Activated CD4-positive, alpha-beta T cell treated with anti-CD3 and anti-CD28 coated beads, Interleukin-2, amount 50 U/mL, for 4 hours (primary cell): ENCODE data around the gene TSHZ3.

Experiments used
- DNase-seq, 2 experiments: peaks; one replicate each; pipeline ENCODE4 v3.0.0-alpha.2; 2020

TSHZ3 gene, protein sequence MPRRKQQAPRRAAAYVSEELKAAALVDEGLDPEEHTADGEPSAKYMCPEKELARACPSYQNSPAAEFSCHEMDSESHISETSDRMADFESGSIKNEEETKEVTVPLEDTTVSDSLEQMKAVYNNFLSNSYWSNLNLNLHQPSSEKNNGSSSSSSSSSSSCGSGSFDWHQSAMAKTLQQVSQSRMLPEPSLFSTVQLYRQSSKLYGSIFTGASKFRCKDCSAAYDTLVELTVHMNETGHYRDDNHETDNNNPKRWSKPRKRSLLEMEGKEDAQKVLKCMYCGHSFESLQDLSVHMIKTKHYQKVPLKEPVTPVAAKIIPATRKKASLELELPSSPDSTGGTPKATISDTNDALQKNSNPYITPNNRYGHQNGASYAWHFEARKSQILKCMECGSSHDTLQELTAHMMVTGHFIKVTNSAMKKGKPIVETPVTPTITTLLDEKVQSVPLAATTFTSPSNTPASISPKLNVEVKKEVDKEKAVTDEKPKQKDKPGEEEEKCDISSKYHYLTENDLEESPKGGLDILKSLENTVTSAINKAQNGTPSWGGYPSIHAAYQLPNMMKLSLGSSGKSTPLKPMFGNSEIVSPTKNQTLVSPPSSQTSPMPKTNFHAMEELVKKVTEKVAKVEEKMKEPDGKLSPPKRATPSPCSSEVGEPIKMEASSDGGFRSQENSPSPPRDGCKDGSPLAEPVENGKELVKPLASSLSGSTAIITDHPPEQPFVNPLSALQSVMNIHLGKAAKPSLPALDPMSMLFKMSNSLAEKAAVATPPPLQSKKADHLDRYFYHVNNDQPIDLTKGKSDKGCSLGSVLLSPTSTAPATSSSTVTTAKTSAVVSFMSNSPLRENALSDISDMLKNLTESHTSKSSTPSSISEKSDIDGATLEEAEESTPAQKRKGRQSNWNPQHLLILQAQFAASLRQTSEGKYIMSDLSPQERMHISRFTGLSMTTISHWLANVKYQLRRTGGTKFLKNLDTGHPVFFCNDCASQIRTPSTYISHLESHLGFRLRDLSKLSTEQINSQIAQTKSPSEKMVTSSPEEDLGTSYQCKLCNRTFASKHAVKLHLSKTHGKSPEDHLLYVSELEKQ

DNA sequence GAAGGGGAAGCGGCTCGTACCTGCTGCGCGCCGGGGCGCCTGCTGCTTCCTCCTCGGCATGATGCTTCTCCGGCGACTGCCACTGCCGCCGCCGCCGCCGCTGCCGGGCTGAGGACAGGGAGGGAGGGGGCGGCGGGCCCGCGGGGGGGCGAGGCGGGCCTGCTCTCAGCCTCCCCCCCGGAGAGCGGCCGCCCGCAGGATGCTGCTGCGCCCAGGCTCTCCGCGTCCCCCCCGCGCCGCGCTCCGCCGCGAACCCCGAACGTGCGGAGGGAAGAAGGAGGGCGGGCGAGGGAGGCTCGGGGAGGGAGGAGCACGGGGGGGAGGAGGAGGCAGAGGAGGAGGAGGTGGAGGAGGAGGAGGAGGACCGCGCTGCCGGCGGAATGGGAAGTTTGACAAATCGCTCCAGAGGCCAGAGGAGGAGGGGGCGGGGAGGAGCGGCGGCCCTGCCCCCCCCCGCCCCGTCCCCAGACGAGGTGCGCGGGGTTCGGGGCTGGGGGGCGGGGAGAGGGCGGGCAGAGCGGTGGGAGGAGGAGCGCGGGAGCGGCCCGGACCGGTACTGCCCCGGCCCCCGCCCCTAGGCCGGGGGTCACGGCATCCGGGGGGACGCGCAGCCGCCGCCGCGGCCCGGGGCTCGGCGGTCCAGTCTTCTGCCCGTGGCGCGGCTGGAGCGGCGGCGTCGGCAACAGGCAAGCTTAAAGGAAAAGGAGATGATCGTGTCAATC lies at the start of gene TSHZ3:
TSS of gene TSHZ3 (minus strand) at position 277 of the 722 bp plus-strand sequence. CDS start at position 60, 217 bp downstream.
- peak; percentile 49 to 64 for DNase-seq

DNA sequence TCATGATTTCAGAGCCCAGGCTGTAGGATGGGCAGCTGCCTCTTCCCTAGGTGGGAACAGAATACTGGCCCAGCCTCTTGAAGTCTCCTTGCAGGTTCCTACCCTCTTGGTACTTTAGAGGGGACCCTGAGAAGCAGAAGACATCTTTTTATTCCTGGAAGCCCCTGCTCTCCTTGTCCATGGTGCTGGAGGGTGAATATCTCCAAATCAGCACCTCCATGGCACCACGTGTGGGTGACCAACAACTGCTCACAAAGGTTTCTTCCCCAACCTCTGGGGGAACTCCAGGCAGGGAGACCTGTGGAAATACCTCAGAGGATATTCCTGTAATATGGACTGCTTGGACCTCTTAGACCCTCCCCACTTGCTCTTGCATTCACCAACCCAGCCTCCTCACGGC lies 48.1 kb upstream of the TSHZ3 start:
- DNase-seq, result no peak

DNA sequence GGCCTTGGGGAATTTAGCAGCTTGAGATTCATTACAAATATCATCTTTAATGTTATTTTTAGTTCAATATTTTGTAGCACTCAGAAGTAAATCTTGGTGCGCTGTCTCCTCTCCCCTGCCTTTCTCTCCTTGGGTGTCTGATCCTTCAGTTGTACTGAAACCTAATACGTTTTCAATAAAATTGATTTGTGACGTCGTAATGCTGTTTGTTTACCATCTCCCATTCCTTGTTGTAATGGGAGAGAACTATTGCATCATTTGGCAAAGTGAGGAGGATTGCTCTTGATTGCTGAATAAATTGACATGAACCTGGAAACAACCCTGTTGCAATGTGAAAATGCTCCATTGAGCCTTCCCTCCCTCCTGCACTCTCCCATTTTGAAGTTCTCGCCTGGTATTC lies 43.2 kb upstream of the TSHZ3 start:
- DNase-seq, result no peak

DNA sequence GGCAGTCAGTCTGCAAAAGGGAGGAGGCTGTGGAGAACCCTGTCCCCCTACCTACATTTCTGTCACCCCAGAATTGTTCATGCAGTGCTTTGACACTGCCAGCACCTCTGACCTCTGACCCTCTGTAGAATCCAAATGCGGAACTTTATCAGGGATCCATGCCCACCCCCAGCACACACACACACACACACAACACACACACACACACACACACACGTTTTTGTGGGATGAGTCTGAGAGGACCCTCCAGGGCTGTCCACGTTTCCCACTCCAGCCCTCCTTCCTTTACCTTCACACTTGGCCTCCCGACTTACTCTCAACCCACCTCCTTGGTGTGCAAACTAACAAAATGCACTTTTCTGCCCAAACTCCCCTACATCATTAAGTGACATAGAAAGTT lies 42.3 kb upstream of the TSHZ3 start:
- DNase-seq, result no peak

DNA sequence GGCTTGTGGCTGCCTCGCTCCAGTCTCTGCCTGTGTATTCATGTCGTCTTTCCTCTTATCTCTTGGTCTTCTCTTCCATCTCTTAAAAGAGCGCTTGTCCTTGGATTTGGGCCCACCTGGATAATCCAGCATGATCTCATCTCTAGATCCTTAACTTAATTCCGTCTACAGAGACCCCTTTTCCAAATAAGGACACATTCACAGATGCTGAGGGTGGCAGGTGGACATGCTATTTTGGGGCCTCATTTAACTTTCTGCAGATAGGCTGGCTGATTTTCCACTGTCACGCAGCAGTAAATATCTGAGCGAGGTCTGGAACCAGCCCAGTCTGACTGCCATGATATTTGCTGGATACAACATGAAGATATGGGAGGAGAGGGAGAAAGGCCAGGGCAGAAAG lies 41.5 kb upstream of the TSHZ3 start:
- no peak for DNase-seq

DNA sequence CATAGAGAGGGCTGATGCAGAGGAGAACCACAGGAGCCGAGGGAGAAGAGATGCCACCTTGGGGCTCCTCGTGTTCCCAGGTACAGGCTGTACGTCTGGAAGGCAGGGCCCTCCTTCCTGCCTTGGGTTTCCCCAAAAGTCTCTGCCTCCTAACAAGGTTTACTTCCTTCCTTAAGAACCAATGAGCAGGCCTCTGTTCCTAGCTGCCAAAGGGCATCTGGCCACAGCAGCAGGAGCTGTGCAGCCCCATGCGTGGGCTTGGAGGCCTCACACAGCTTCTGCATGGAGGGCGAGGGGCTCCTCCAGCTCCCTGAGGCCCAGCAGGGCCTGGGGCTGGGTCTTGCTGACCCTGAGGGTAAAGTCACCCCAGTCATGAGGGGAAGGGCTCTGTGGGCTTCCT lies 40.6 kb upstream of the TSHZ3 start:
- no peak for DNase-seq

DNA sequence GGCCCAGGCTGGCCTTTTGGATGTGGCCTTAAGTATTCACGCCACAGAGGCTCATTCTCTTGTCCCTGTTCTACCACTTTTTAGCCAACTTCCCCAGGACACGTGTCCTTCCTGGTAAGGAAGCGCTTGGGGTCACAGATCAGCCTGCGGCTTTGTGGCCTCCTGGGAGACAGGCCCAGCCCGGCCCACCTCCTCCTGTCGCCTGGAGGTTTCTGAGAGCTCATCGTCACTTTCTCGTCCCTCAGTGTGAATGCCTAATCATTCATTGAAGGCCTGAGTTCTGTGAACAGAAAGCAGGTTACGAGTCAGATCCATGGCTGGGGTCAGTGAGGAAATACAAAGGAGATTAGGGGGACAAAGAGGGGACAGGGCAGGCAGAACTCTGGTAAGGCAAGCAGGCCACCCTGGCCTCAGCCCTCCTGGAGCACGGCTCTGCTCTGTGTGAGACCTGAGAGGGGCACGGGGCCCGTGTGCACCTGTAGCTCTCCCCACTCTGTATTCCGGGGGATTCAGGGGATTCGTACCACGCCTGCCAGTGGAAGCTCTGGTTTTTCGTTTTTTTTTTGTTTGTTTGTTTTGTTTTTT lies 38.6 kb upstream of the TSHZ3 start:
- DNase-seq, result no peak

GRCh38 chr19:31386806-31387205 lies 37.6 kb upstream of the TSHZ3 start:
- DNase-seq, result no peak

DNA sequence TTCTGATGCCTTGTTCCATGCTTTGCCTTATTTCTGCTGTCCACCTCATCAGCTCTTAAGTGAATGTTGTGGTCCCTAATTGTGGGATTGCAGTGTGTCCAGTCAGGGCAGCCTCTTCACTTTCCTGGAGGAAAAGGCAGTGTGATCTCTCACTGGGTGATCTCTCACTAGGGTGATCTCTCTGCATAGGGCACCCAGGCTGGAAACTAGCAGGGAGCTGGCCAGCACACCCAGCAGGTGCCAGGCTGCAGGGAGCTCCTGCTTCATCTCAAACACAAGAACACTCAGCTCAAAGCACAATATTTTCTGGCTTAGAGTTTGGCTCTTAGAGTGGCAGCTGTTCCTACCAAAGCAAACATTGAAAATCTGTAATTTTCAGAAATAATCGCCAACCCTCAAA lies 36.5 kb upstream of the TSHZ3 start:
- DNase-seq, result no peak

DNA sequence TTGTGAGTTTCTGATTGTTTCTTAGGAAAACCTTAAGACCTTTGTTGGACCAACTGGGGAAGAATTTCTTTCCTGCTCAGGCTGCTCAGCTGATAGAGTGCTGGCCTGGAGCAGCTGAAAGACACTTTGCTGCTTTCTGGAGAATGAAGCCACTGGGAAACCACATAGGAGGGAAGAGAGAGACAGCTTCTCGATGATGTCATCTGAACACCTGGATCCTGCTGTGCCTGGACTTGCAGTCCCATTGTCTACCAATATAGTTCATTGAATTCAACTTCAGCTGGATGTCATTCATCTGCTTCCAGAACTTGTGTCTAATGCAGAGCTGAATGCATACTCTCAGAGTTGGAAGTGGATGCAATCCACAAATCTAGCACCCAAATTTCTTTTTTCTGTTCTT lies 34.3 kb upstream of the TSHZ3 start:
- no peak for DNase-seq

DNA sequence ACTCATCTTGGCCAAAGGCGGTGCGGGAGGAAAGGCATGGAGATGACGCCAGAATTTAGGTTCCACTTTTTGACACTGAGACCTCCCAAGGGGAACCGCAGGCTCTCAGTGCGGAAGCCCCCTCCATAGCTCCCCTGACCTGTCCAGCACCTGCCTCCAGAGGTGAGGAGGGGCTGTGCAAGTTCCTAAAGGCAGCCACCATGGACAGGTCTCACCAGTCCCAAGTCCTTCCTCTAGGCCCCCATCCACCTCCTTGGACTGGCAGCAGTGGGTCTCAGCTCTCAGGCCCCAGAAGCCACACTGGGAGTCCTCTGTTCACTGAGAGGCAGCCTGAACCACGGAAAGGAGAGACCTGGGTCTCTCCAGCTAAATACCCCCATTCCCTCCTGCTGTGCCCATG lies 31.6 kb upstream of the TSHZ3 start:
- no peak for DNase-seq

GRCh38 chr19:31378404-31378803 lies 29.2 kb upstream of the TSHZ3 start:
- no peak for DNase-seq

DNA sequence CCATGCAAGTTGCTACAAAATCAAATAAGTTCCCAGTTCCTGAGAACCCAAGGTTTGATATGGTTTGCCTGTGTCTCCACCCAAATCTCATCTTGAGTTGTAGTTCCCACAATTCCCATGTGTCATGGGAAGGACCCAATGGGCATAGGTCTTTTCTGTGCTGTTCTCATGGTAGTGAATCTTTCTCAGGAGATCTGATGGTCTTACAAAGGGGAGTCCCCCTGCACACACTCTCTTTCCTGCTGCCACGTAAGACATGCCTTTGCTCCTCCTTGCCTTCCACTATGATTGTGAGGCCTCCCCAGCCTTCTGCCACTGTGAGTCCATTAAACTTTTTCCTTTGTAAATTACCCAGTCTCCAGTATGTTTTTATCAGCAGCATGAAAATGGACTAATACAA lies 28.5 kb upstream of the TSHZ3 start:
- no peak for DNase-seq

GRCh38 chr19:31372246-31372781 lies 23.1 kb upstream of the TSHZ3 start:
- no peak for DNase-seq

DNA sequence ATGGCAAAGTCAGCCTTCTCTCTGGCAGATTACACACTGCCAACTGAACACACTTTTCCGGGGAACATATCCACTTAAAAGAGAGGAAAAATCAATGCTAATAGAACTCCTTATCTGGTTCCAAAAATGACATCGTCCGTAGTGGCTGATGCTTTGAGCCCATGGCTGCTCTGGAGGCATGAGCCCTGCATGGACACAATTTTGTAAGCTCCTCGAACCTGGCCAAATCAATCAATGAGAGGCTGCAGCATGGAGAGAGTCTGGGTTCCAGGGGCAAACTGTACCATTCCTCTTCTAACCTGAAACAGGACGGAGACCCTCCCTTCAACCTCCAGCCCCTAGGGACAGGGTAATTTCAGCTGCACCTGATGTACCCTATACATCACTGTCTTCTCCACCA lies 21.0 kb upstream of the TSHZ3 start:
- DNase-seq, result no peak

DNA sequence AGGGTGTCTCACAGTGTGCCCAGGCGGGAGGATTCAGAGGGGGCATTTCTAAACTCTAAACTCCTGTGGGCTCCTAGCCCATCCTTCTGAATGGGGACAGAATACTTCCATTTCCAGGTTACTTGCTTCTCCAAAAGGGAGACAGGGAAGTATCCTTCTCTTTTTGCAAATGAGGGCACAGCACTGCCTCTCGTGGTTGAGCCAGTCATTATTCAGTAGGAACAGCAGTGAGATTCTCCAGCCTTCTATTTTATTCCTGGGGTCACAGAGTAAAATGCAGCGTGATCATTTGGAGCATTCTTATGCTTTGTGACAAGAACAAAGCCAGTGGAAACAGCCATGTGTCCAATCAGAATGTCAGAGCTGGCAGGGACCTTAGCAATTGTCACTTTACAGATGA lies 15.7 kb upstream of the TSHZ3 start:
- no peak for DNase-seq

DNA sequence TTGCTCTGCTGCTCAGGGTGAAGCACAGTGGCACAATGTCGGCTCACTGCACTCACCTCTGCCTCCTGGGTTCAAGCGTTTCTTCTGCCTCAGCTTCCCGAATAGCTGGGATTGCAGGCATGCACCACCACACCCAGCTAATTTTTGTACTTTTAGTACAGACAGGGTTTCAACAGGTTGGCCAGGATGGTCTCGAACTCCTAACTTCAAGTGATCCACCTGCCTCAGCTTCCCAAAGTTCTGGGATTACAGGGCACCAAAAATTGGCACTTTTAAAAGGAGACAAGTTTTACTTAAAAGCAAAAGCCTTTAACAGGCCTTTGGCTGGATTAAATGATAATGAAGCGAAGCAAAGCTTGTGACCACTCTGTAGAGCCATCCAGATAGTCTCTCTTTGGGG lies 12.5 kb upstream of the TSHZ3 start:
- no peak for DNase-seq

DNA sequence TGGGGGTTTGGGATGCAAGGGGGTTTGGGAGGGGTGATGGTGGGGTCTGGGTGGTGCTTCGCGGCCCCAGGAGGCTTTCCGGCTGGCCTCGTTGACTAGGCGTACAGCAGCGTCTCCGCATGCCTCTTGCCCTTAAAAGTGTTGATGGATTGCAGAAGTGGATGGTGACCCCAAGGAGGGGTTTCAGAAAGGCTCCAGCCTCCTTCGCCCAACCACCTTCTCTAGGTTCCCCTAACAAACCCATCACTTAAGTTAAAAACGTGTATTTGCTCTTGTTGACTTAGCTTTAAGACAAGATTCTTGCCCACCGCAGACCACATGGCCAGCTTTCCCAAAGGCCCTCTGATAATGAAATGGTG lies 8.1 kb upstream of the TSHZ3 start:
- DNase-seq, result no peak

DNA sequence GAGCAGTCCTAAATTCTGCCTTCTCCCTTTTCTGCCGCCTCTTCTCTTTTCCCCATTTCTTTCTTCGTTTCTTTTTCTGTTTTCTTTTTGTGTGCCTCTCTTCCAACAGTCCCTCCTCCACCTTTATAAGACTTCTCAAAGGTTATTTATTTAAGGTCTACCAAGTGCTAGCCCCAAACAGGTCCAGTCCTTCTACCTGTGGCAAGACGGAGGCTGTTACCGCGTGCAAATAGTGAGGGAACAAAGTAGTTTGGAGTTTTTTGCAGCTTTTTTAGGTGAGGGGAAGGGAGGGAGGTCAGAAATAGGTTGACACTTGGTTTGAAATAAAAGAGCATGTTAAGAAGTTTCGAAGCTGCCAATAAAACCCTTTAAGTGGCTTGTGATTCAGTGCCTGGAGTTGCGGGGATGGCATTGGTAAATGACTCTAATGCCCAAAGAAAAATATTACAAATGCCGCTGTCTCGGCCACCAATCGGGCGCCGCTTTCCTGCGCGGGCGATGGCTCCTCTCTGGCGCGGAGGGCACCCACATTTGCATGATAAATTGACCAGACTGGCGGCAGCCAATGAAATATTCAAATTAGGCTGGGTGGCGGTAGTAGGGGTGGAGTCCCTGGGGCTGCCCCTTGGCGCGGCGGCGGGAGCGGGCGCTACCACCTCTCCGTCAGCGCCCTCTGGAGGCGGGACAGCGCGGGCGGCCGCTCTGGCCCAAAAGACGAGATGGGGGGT lies 7.5 kb upstream of the TSHZ3 start:
- peak; percentile 43 to 48 for DNase-seq

DNA sequence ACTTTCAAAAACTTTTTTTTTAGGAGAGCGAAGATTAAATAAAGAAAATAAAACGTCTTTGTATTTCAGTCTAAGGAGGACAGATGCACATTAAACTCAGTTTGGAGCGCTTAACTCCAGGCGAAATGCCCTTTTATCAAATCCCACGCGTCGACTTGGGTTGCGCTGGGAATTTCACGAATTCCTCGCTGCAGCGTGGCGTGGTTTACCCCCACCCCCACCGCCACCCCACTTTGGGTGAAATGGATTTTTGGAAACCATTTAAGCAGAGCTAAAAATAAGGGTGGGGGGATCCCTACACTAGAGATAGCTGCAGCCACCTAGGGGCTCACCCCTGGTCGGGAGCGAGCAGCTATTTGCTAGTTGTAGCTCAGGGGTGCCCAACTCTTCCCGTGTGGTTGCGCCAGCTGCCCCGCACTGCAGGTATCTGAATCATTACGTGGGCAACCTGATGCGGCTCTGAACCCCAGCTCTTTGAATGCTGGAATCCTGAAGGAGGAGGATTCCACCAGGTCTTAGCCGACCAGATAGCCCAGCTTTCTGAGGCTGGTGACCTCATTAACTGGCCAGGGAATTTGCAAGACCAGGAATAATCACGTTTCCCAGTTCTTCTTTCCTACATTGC lies 6.5 kb upstream of the TSHZ3 start:
- no peak for DNase-seq
